K562 (cell line): ENCODE measurements around the gene EVPL. TPM values are rescaled to one million over a fixed set of nuclear protein-coding genes. Genes with fewer than 3 reads are reported as not detected.

ENCODE experiments used
- ATAC-seq: fragments of 200-7000 bp; cut with Tn5 transposase; 3 replicates; pipeline ENCODE4 v1.9.1; 2020; ENCODE audit warnings: moderate library complexity
- BruUV-seq: library from RNA; stranded (reverse); fragments of 400-500 nt; replicated peaks from 2 replicates; lab custom pipeline; 2021; lab: Mats Ljungman, UMichigan
- CTCF ChIA-PET: fragments of 300-600 bp; formaldehyde crosslinking; extraction: SDS; loops from one replicate; lab custom pipeline; 2021; ENCODE audit warnings: low intra/inter-chr PET ratio; lab: Yijun Ruan, JAX
- POLR2A ChIA-PET: fragments of 300-600, 350-650 bp; sonication (Branson Sonifier 250); formaldehyde crosslinking; extraction: SDS; loops from one replicate; lab custom pipeline; 2021; ENCODE audit warnings: antibody characterized with exemption, inconsistent platforms; lab: Yijun Ruan, JAX
- DNase-seq, 4 experiments: peaks; one replicate each; pipeline versions ENCODE4 v3.0.0 to v3.0.0-alpha.2; 2011 to 2018; ENCODE audit warnings: low spot score in 3 of 4, mixed read lengths in 3 of 4; ENCODE audit errors: extremely low read depth in 1 of 4
- FAIRE-seq: peaks from 2 replicates; lab custom pipeline; 2011; peaks lifted over from hg19 to GRCh38; lab: Jason Lieb, UNC
- H2AFZ ChIP-seq: 2 replicates; pipeline ENCODE4 v1.6.0; 2011; ENCODE audit warnings: low read depth, low read length, control low read depth, inconsistent platforms
- H3K27ac ChIP-seq: fragments of 200-600 bp; 3 replicates; pipeline ENCODE4 v1.8.0; 2011; ENCODE audit warnings: low read depth, mild to moderate bottlenecking, control low read depth, inconsistent platforms, low read length, moderate library complexity, mixed read lengths; ENCODE audit errors: extremely low read depth
- H3K27me3 ChIP-seq, 2 experiments: fragments of 300-600 bp in 1 of 2; 2 replicates in 1 of 2; 3 replicates in 1 of 2; pipeline versions ENCODE4 v1.6.0 to v1.8.0; 2011; ENCODE audit warnings: inconsistent platforms in 2 of 2, low read length in 2 of 2, mild to moderate bottlenecking in 1 of 2, mixed read lengths in 1 of 2, moderate library complexity in 1 of 2; ENCODE audit not compliant: control insufficient read depth in 2 of 2, insufficient read depth in 2 of 2
- H3K36me3 ChIP-seq: fragments of 300-600 bp; 3 replicates; pipeline ENCODE4 v1.8.0; 2011; ENCODE audit warnings: mild to moderate bottlenecking, low read length, inconsistent platforms; ENCODE audit not compliant: control insufficient read depth, insufficient read depth
- H3K4me1 ChIP-seq, 2 experiments: fragments of 200-600 bp in 1 of 2; replicated peaks in 1 of 2; 2 replicates in 1 of 2; 3 replicates in 1 of 2; pipeline versions ENCODE4 v1.5.1 to v1.8.0; 2011; ENCODE audit warnings: inconsistent platforms in 2 of 2, low read length in 2 of 2, mild to moderate bottlenecking in 1 of 2, mixed read lengths in 1 of 2, moderate library complexity in 1 of 2; ENCODE audit not compliant: control insufficient read depth in 2 of 2, insufficient read depth in 2 of 2
- H3K4me2 ChIP-seq: 2 replicates; pipeline ENCODE4 v1.6.1; 2011; ENCODE audit warnings: low read length, control low read depth, inconsistent platforms, mixed read lengths; ENCODE audit not compliant: insufficient read depth
- H3K4me3 ChIP-seq: fragments of 200-600 bp; sonication (generic), shearing (Covaris generic); 2 replicates; pipeline ENCODE4 v1.5.1; 2016; ENCODE audit warnings: control low read depth, inconsistent platforms
- H3K79me2 ChIP-seq: fragments of 200-600 bp; 3 replicates; pipeline ENCODE4 v1.8.0; 2011; ENCODE audit warnings: low read length, inconsistent platforms; ENCODE audit not compliant: control insufficient read depth, insufficient read depth
- H3K9ac ChIP-seq, 2 experiments: 2 replicates each; pipeline versions ENCODE4 v1.6.0 to v1.6.1; 2011; ENCODE audit warnings: low read depth in 2 of 2, low read length in 2 of 2, control low read depth in 1 of 2, inconsistent platforms in 1 of 2, mild to moderate bottlenecking in 1 of 2, mixed read lengths in 1 of 2; ENCODE audit not compliant: insufficient read depth in 1 of 2
- H3K9me1 ChIP-seq: one replicate; pipeline ENCODE4 v1.6.0; 2011; ENCODE audit warnings: inconsistent platforms, mild to moderate bottlenecking, low read length, moderate library complexity; ENCODE audit not compliant: control insufficient read depth, insufficient read depth
- H3K9me3 ChIP-seq: replicated peaks from 2 replicates; pipeline ENCODE4 v1.5.1; 2011; ENCODE audit warnings: low read depth, low read length, inconsistent platforms; ENCODE audit not compliant: control insufficient read depth, insufficient read depth
- H4K20me1 ChIP-seq: replicated peaks from 2 replicates; pipeline ENCODE4 v1.6.1; 2011; ENCODE audit warnings: low read length, inconsistent platforms, mixed read lengths; ENCODE audit not compliant: control insufficient read depth, insufficient read depth
- CTCF ChIP-seq, 3 experiments: IDR thresholded peaks in 2 of 3; conservative IDR thresholded peaks in 1 of 3; 2 replicates each; pipeline ENCODE4 v1.5.1; 2011 to 2012; ENCODE audit warnings: low read length in 3 of 3, mild to moderate bottlenecking in 3 of 3, control low read depth in 2 of 3, improper control_type of control experiment in 1 of 3, inconsistent platforms in 1 of 3, low read depth in 1 of 3, mixed read lengths in 1 of 3, moderate library complexity in 1 of 3; ENCODE audit not compliant: insufficient read depth in 2 of 3
- CTCFL ChIP-seq: IDR thresholded peaks from 2 replicates; pipeline ENCODE4 v1.6.1; 2011; ENCODE audit warnings: borderline replicate concordance, low read depth, mild to moderate bottlenecking, moderate library complexity, low read length; ENCODE audit not compliant: insufficient read depth, poor library complexity, severe bottlenecking
- DNMT1 ChIP-seq: fragments of 450-650 bp; IDR thresholded peaks from 2 replicates; pipeline ENCODE4 v1.6.1; 2016; ENCODE audit warnings: antibody characterized with exemption, mild to moderate bottlenecking
- HES1 ChIP-seq: fragments of 450-650 bp; IDR thresholded peaks from 2 replicates; pipeline ENCODE4 v1.6.1; 2016; ENCODE audit warnings: low read depth, mild to moderate bottlenecking, moderate library complexity
- MLLT1 ChIP-seq, 2 experiments: fragments of 450-650 bp; IDR thresholded peaks; 2 replicates each; pipeline ENCODE4 v1.6.1; 2016
- SIX5 ChIP-seq, 2 experiments: IDR thresholded peaks; 2 replicates each; pipeline ENCODE4 v1.6.1; 2011; ENCODE audit warnings: low read length in 2 of 2, borderline replicate concordance in 1 of 2, low read depth in 1 of 2, mild to moderate bottlenecking in 1 of 2, moderate library complexity in 1 of 2; ENCODE audit not compliant: insufficient read depth in 1 of 2
- TAF1 ChIP-seq: IDR thresholded peaks from 2 replicates; pipeline ENCODE4 v1.6.1; 2011; ENCODE audit warnings: mild to moderate bottlenecking, low read length, moderate library complexity; ENCODE audit not compliant: insufficient read depth, control insufficient read depth, severe bottlenecking; ENCODE audit errors: extremely low read depth
- XRCC5 ChIP-seq: fragments of 200-400 bp; formaldehyde crosslinking; IDR thresholded peaks from 2 replicates; pipeline ENCODE4 v1.6.1; 2017; ENCODE audit warnings: low read depth, mild to moderate bottlenecking, low read length
- ZBTB34 ChIP-seq: fragments of 250-450 bp; sonication (Bioruptor Pico); IDR thresholded peaks from 2 replicates; pipeline ENCODE4 v1.8.0; 2021; ENCODE audit warnings: mild to moderate bottlenecking, moderate library complexity
- ZNF507 ChIP-seq: conservative IDR thresholded peaks from 2 replicates; pipeline ENCODE4 v1.6.1; 2017; ENCODE audit warnings: missing genetic modification characterization, missing compliant biosample characterization
- ZNF695 ChIP-seq: fragments of 450-650 bp; formaldehyde crosslinking; IDR thresholded peaks from 2 replicates; pipeline ENCODE4 v1.4.0; 2020; ENCODE audit warnings: mild to moderate bottlenecking, moderate library complexity
- WGBS: fragments of 100-300 bp; shearing (Covaris generic); methylation state at CpG from one replicate; pipeline ENCODE4 v1.1.6; 2016; ENCODE audit warnings: low coverage, mixed read lengths; ENCODE audit not compliant: insufficient coverage; ENCODE audit errors: missing lambda C conversion rate; 5-methylcytosine and 5-hydroxymethylcytosine counted together
- in situ Hi-C: fragments of 300-500 bp; cut with MboI; formaldehyde crosslinking; loops from 4 replicates; pipeline ENCODE4 v1.15.0; 2018; ENCODE audit warnings: inconsistent platforms, mixed read lengths
- intact Hi-C: fragments of 100-400 bp; cut with micrococcal nuclease; formaldehyde crosslinking; loops from 2 replicates; pipeline ENCODE4 v1.14.2; 2022
- polyA plus RNA-seq, 8 experiments: library from polyadenylated mRNA; depleted of rRNA in 4 of 8; stranded (reverse) in 5 of 8; unstranded in 3 of 8; fragments of >200 nt; fragmentation: Nextera tagmentation in 2 of 8; fragmentation: Illumina TruSeq in 1 of 8; extraction: Ambion mirVana in 2 of 8; extraction: Trizol in 1 of 8; gene quantifications; 2 replicates each; pipeline versions ENCODE4 v1.2.1 to v1.2.3, GENCODE V29; 2011 to 2014; ENCODE audit warnings: inconsistent platforms in 1 of 8, missing spikeins in 1 of 8
- total RNA-seq, 7 experiments: library from RNA; depleted of rRNA in 6 of 7; stranded (reverse); fragments of >200 nt in 6 of 7; fragmentation: Illumina TruSeq in 2 of 7; extraction: Trizol in 2 of 7; gene quantifications; 2 replicates each; pipeline versions ENCODE4 v1.2.1 to v1.2.3, GENCODE V29; 2011 to 2021; ENCODE audit warnings: low replicate concordance in 1 of 7

The EVPL gene
- total and polyA plus RNA-seq, 9 of the 15 experiments (the other 6 are each of a cell fraction or from before 2014, with no cell fraction given) = 0.08 to 0.18 (median 0.16) TPM; not detected in 5

- in situ Hi-C loops = loop anchor here (10.0 kb wide), 1 partner anchor 225 kb away; a partner anchor contains a TSS
- no TSS peak for BruUV-seq
- TF ChIP-seq CTCF (IDR thresholded peaks at IDR 0.05 in 2 of 3, conservative IDR thresholded peaks at IDR 0.05 in 1 of 3; ENCODE audit: insufficient read depth in 2 of 3, low read depth in 1 of 3, low read length in 3 of 3) = peak; percentile 82 to 98 (median 92)
- TF ChIP-seq ZNF695 (CRISPR knock-in tag) = no peak
- peak; percentile 14 for TF ChIP-seq TAF1
- no peak for TF ChIP-seq MLLT1 (IDR thresholded peaks at IDR 0.05)
- TF ChIP-seq HES1 = no peak
- TF ChIP-seq XRCC5 = peak; percentile 75; the same call in 1 of the 2 replicates
- TF ChIP-seq ZNF507 (tag) = no peak
- TF ChIP-seq DNMT1 = no peak
- no peak for TF ChIP-seq SIX5 (IDR thresholded peaks at IDR 0.05; ENCODE audit: borderline replicate concordance in 1 of 2, insufficient read depth in 1 of 2, low read depth in 1 of 2, low read length in 2 of 2)
- peak; percentile 94 for TF ChIP-seq CTCFL
- no peak for TF ChIP-seq ZBTB34 (CRISPR knock-in tag)
Measured at GRCh38 chr17:76000016-76000754, 26.9 kb downstream of the EVPL start.

More at GRCh38 chr17:76000016-76000754, 26.9 kb downstream of the EVPL start:
- Histone ChIP-seq H3K4me3 (no peak overlapping the region), H2AFZ (peak overlapping the region; percentile 80), H3K9me1 (no peaks in the 10 kb centered on the region), H3K4me1 (peaks cover 2 to 19% of the 10 kb centered on the region in 2 experiments; a peak in 4 of 5 replicates), H4K20me1 (no peaks in the 10 kb centered on the region), H3K9ac (peak overlapping the region in 1 of 2 experiments; percentile 86; a peak in 2 of 4 replicates), H3K27ac (no peak overlapping the region), H3K36me3 (peaks cover 13% of the 10 kb centered on the region; the same call in 2 of the 3 replicates), H3K4me2 (no peak overlapping the region), H3K79me2 (no peaks in the 10 kb centered on the region), H3K9me3 (no peaks in the 10 kb centered on the region), H3K27me3 (no peaks in the 10 kb centered on the region)
- WGBS = 46% methylated on average over 30 of the region's 31 CpGs
- intact Hi-C loops = loop anchor here (10.0 kb wide), 1 partner anchor 245 kb away; no protein-coding TSS in a partner anchor
- ChIA-PET POLR2A (interaction anchor here (0.6 to 1.4 kb wide), 9 partner anchors 9 to 418 kb away, joined by 3 to 9 read pairs (median 4); partner anchors contain the start of genes ACOX1, MRPL38 and TEN1), CTCF (interaction anchor here (0.7 to 1.7 kb wide), 2 partner anchors 21 to 279 kb away, joined by 3 to 5 read pairs; partner anchors contain the start of genes ACOX1 and TEN1)
- peak; percentile 80 to 92 (median 90) for DNase-seq
- peak; percentile 55 for FAIRE-seq
- ATAC-seq = peak; percentile 98
